ENCODE measurements around the gene ACOT7.

DNA sequence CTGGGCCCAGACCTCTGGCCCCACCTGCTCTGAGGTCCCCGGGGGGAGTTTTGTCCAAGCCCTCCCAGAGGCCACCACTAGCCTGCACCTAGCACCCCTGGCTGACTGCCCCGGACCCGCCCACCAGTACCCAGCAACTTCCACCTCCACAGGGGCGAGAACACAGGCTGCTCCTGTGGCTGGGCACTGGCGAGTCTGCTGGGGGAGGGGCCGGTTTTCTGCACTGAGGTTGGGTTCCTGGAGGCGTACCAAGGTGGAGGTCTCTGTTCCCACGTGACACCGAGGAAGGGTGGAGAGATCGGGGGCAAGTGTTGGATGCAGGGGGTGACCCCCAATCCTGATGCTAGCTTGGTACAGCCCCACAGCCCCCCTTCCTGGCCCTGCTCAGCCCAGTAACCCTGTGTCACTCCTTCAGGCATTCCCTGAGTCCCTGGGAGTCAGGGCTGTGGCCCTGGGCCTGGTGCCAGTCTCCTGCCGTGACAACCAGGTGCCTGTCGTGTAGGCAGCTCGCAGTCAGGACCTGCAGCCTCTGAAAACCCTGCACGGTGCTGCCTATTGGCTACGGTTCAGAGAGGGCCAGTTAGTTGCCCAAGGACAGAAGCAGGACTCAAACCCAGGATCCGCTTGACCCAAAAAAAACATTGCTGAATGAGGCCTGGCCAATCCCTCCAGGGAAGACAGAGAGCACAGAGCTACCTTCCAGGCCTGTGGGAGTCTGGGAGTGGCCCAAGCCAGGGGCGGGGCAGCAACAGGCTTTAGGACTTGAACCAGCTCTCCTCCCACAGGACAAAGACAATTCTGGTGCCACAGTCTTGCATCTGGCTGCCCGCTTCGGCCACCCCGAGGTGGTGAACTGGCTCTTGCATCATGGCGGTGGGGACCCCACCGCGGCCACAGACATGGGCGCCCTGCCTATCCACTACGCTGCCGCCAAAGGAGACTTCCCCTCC lies 34.1 kb upstream of the ACOT7 start:
- TF ChIP-seq CTCF (IDR thresholded peaks at IDR 0.05) (no peak), POLR2AphosphoS5 (IDR thresholded peaks at IDR 0.05; ENCODE audit: insufficient read depth in 1 of 2, low read depth in 1 of 2) (no peak), POLR2A (IDR thresholded peaks at IDR 0.05) (no peak)
